ENCODE measurements around the gene TRIM31. TPM values are rescaled to one million over a fixed set of nuclear protein-coding genes. Genes with fewer than 3 reads are reported as not detected.
"Not testable (repeated sequence)": the region's sequence is repeated elsewhere in the genome, so short reads cannot be mapped to it uniquely, and the experiment has no call there.

TRIM31 gene
- total RNA-seq, 1 donor from 2014 or later, result not detected

DNA sequence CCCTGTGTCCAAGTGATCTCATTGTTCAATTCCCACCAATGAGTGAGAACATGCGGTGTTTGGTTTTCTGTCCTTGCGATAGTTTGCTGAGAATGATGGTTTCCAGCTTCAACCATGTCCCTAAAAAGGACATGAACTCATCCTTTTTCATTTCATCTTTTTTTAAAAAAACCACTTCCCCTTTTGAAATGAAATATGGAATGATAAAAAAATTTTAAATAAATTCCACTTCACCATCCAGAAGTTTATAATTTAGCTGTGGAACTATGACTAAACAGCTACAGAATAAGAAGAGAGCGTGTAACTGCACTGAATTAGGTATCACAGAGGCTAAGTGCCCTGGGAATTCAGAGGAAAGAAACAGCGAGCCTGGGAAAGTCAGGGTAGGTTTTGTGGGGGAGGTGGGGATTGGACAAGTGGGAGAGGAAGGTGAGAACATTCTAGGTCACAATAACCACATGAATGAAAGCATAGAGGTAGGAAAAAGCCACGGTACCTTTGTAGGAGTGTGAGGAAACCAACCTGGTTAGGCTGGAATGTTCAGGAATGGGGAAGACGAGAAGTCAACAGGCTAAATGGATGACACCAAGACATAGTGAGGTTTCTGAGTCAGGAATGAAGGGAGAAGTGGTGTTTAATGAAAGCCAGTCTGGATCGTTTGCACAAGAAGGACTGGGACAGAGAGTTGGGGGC, 37.1 kb upstream of the TRIM31 start:
- H3K9ac ChIP-seq (ENCODE audit: low read depth in 1 of 3, low read length in 3 of 3), result no peak overlapping the region
- H3K27me3 ChIP-seq (ENCODE audit: control insufficient read depth in 3 of 3, insufficient read depth in 3 of 3, low read length in 3 of 3), result peaks cover 5 to 32% (median 25%) of the 10 kb centered on the region in 3 donors
- no peak overlapping the region for H3K4me3 ChIP-seq (ENCODE audit: low read length in 3 of 3)

GRCh38 chr6:30149234-30149633, 36.3 kb upstream of the TRIM31 start:
- no peak overlapping the region for H3K9ac ChIP-seq (ENCODE audit: low read depth in 1 of 3, low read length in 3 of 3)
- H3K27ac ChIP-seq (ENCODE audit: low read depth, low read length), result no peak overlapping the region
- H3K36me3 ChIP-seq (ENCODE audit: control insufficient read depth in 3 of 3, insufficient read depth in 3 of 3, low read length in 3 of 3), result no peaks in the 10 kb centered on the region
- H3K4me1 ChIP-seq (ENCODE audit: control insufficient read depth in 3 of 3, insufficient read depth in 3 of 3, low read length in 3 of 3), result no peaks in the 10 kb centered on the region
- H3K9me3 ChIP-seq (ENCODE audit: control insufficient read depth in 3 of 3, low read length in 3 of 3), result no peaks in the 10 kb centered on the region
- H3K27me3 ChIP-seq (ENCODE audit: control insufficient read depth in 3 of 3, insufficient read depth in 3 of 3, low read length in 3 of 3), result peaks cover 7 to 29% (median 28%) of the 10 kb centered on the region in 3 donors
- no peak overlapping the region for H3K4me3 ChIP-seq (ENCODE audit: low read length in 3 of 3)

More for the DNA sequence above, 37.1 kb upstream of the TRIM31 start:
- H3K27ac ChIP-seq (ENCODE audit: low read depth, low read length), result no peak overlapping the region
- peaks cover 0 to 3% (median 0%) of the 10 kb centered on the region in 3 donors for H3K4me1 ChIP-seq (ENCODE audit: control insufficient read depth in 3 of 3, insufficient read depth in 3 of 3, low read length in 3 of 3)
- H3K36me3 ChIP-seq (ENCODE audit: control insufficient read depth in 3 of 3, insufficient read depth in 3 of 3, low read length in 3 of 3), result no peaks in the 10 kb centered on the region
- no peaks in the 10 kb centered on the region for H3K9me3 ChIP-seq (ENCODE audit: control insufficient read depth in 3 of 3, low read length in 3 of 3)

DNA sequence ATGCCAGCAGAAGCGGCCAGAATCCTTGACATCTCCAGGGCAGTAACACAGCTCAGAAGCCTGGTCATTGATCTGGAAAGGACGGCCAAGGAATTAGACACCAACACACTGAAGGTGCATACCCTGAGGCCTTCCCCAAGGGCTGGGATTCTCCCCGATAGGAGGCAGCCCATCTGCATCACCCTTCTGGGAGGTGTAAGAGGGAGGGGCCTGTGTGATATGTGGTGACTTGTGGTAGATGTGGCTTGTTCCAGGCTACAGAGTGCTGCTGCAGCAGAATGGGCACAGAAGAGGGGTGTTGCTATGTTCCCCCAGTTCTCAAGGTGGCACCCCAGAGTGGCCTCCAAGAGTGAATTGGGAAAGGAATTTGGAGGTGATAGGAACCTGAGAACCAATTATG, 34.2 kb upstream of the TRIM31 start:
- H3K4me3 ChIP-seq (ENCODE audit: low read length in 3 of 3), result no peak overlapping the region
- no peaks in the 10 kb centered on the region for H3K9me3 ChIP-seq (ENCODE audit: control insufficient read depth in 3 of 3, low read length in 3 of 3)
- H3K9ac ChIP-seq (ENCODE audit: low read depth in 1 of 3, low read length in 3 of 3), result no peak overlapping the region
- H3K36me3 ChIP-seq (ENCODE audit: control insufficient read depth in 3 of 3, insufficient read depth in 3 of 3, low read length in 3 of 3), result no peaks in the 10 kb centered on the region
- H3K27ac ChIP-seq (ENCODE audit: low read depth, low read length), result no peak overlapping the region
- peaks cover 13 to 28% (median 27%) of the 10 kb centered on the region in 3 donors for H3K27me3 ChIP-seq (ENCODE audit: control insufficient read depth in 3 of 3, insufficient read depth in 3 of 3, low read length in 3 of 3)
- H3K4me1 ChIP-seq (ENCODE audit: control insufficient read depth in 3 of 3, insufficient read depth in 3 of 3, low read length in 3 of 3), result no peaks in the 10 kb centered on the region

- no peak overlapping the region for H3K9ac ChIP-seq (ENCODE audit: low read depth in 1 of 3, low read length in 3 of 3)
These were observed 32.9 kb upstream of the TRIM31 start for GRCh38 chr6:30145818-30146217.

DNA sequence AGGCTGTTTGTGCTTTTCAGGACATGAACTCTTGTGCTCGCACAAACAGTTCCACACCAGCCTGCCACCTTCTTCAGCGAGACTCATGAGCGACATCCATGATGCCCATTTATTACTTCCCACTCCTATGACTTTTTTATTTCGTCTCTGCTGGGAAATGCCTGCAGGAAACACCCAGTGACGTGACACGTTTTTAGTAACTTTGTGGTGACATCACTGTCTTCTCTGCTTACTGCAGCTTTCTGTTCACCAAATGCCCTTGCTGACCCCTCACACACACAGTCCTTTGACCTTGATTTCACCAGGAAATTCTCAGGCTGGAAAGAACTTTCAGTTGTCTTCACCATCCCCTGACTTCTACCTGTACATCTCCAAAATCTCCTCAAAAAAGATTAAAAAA, 31.9 kb upstream of the TRIM31 start:
- Histone ChIP-seq H3K36me3 (ENCODE audit: control insufficient read depth in 3 of 3, insufficient read depth in 3 of 3, low read length in 3 of 3) (no peaks in the 10 kb centered on the region), H3K4me3 (ENCODE audit: low read length in 3 of 3) (no peak overlapping the region), H3K9ac (ENCODE audit: low read depth in 1 of 3, low read length in 3 of 3) (no peak overlapping the region), H3K4me1 (ENCODE audit: control insufficient read depth in 3 of 3, insufficient read depth in 3 of 3, low read length in 3 of 3) (no peaks in the 10 kb centered on the region), H3K27ac (ENCODE audit: low read depth, low read length) (no peak overlapping the region), H3K27me3 (ENCODE audit: control insufficient read depth in 3 of 3, insufficient read depth in 3 of 3, low read length in 3 of 3) (peaks cover 13 to 28% (median 27%) of the 10 kb centered on the region in 3 donors), H3K9me3 (ENCODE audit: control insufficient read depth in 3 of 3, low read length in 3 of 3) (no peaks in the 10 kb centered on the region)

More at GRCh38 chr6:30145818-30146217, 32.9 kb upstream of the TRIM31 start:
- H3K27me3 ChIP-seq (ENCODE audit: control insufficient read depth in 3 of 3, insufficient read depth in 3 of 3, low read length in 3 of 3), result peaks cover 13 to 28% (median 27%) of the 10 kb centered on the region in 3 donors
- no peaks in the 10 kb centered on the region for H3K9me3 ChIP-seq (ENCODE audit: control insufficient read depth in 3 of 3, low read length in 3 of 3)
- no peaks in the 10 kb centered on the region for H3K4me1 ChIP-seq (ENCODE audit: control insufficient read depth in 3 of 3, insufficient read depth in 3 of 3, low read length in 3 of 3)
- H3K36me3 ChIP-seq (ENCODE audit: control insufficient read depth in 3 of 3, insufficient read depth in 3 of 3, low read length in 3 of 3), result no peaks in the 10 kb centered on the region
- no peak overlapping the region for H3K27ac ChIP-seq (ENCODE audit: low read depth, low read length)
- H3K4me3 ChIP-seq (ENCODE audit: low read length in 3 of 3), result no peak overlapping the region

- H3K36me3 ChIP-seq (ENCODE audit: control insufficient read depth in 3 of 3, insufficient read depth in 3 of 3, low read length in 3 of 3), result no peaks in the 10 kb centered on the region
- no peaks in the 10 kb centered on the region for H3K9me3 ChIP-seq (ENCODE audit: control insufficient read depth in 3 of 3, low read length in 3 of 3)
- no peak overlapping the region for H3K9ac ChIP-seq (ENCODE audit: low read depth in 1 of 3, low read length in 3 of 3)
- peaks cover 13 to 28% (median 27%) of the 10 kb centered on the region in 3 donors for H3K27me3 ChIP-seq (ENCODE audit: control insufficient read depth in 3 of 3, insufficient read depth in 3 of 3, low read length in 3 of 3)
- H3K4me3 ChIP-seq (ENCODE audit: low read length in 3 of 3), result no peak overlapping the region
- no peaks in the 10 kb centered on the region for H3K4me1 ChIP-seq (ENCODE audit: control insufficient read depth in 3 of 3, insufficient read depth in 3 of 3, low read length in 3 of 3)
- no peak overlapping the region for H3K27ac ChIP-seq (ENCODE audit: low read depth, low read length)
These were observed 30.9 kb upstream of the TRIM31 start for GRCh38 chr6:30143780-30144179.

- no peaks in the 10 kb centered on the region for H3K9me3 ChIP-seq (ENCODE audit: control insufficient read depth in 3 of 3, low read length in 3 of 3)
- no peaks in the 10 kb centered on the region for H3K4me1 ChIP-seq (ENCODE audit: control insufficient read depth in 3 of 3, insufficient read depth in 3 of 3, low read length in 3 of 3)
- H3K27me3 ChIP-seq (ENCODE audit: control insufficient read depth in 3 of 3, insufficient read depth in 3 of 3, low read length in 3 of 3), result peaks cover 8 to 28% (median 20%) of the 10 kb centered on the region in 3 donors
- H3K36me3 ChIP-seq (ENCODE audit: control insufficient read depth in 3 of 3, insufficient read depth in 3 of 3, low read length in 3 of 3), result no peaks in the 10 kb centered on the region
- H3K27ac ChIP-seq (ENCODE audit: low read depth, low read length), result no peak overlapping the region
- H3K9ac ChIP-seq (ENCODE audit: low read depth in 1 of 3, low read length in 3 of 3), result no peak overlapping the region
- no peak overlapping the region for H3K4me3 ChIP-seq (ENCODE audit: low read length in 3 of 3)
These were observed 29.8 kb upstream of the TRIM31 start for GRCh38 chr6:30142665-30143064.

DNA sequence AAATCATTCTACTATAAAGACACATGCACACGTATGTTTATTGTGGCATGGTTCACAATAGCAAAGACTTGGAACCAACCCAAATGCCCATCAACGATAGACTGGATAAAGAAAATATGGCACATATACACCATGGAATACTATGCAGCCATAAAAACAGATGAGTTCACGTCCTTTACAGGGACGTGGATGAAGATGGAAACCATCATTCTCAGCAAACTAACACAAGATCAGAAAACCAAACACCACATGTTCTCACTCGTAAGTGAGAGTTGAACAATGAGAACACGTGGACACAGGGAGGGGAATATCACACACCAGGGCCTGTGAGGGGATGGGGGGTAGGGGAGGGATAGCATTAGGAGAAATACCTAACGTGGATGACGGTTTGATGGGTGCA, 27.4 kb upstream of the TRIM31 start:
- H3K27ac ChIP-seq (ENCODE audit: low read depth, low read length); H3K4me1 ChIP-seq (ENCODE audit: control insufficient read depth in 3 of 3, insufficient read depth in 3 of 3, low read length in 3 of 3); H3K9me3 ChIP-seq (ENCODE audit: control insufficient read depth in 3 of 3, low read length in 3 of 3); H3K4me3 ChIP-seq (ENCODE audit: low read length in 3 of 3); H3K36me3 ChIP-seq (ENCODE audit: control insufficient read depth in 3 of 3, insufficient read depth in 3 of 3, low read length in 3 of 3); H3K9ac ChIP-seq (ENCODE audit: low read depth in 1 of 3, low read length in 3 of 3): not testable (repeated sequence)
- peaks cover 11 to 17% (median 13%) of the 10 kb centered on the region in 3 donors for H3K27me3 ChIP-seq (ENCODE audit: control insufficient read depth in 3 of 3, insufficient read depth in 3 of 3, low read length in 3 of 3)

DNA sequence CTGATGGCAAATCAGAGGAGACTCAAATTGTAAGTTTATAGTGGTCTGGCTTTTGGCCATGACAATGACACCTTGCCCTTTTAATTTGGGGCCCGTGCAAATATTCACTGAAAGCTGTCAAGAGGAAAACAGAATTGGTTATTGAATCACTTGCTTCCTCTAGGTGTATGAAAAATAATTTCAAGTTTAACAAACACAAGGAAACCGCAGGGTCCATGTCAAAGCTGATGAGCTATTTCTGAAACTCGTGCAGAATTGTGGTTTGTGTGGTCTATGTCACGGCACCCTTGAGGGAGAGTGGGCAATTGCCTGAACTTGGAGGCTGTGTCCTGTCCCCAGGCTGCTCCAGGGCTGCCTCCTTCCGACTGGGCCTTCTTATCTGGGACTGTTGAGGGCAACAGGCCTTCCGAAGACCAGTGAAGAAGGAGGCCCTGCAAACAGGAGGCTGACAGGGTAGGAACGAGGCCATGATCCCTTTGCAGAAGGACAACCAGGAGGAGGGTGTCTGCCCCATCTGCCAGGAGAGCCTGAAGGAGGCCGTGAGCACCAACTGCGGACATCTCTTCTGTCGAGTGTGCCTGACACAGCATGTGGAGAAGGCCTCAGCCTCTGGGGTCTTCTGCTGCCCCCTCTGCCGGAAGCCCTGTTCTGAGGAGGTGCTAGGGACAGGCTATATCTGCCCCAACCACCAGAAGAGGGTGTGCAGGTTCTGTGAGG, 23.8 kb upstream of the TRIM31 start:
- H3K27me3 ChIP-seq (ENCODE audit: control insufficient read depth in 3 of 3, insufficient read depth in 3 of 3, low read length in 3 of 3), result peaks cover 4 to 16% (median 12%) of the 10 kb centered on the region in 3 donors
- H3K27ac ChIP-seq (ENCODE audit: low read depth, low read length), result no peak overlapping the region
- H3K4me3 ChIP-seq (ENCODE audit: low read length in 3 of 3), result no peak overlapping the region
- H3K9me3 ChIP-seq (ENCODE audit: control insufficient read depth in 3 of 3, low read length in 3 of 3), result no peaks in the 10 kb centered on the region
- H3K4me1 ChIP-seq (ENCODE audit: control insufficient read depth in 3 of 3, insufficient read depth in 3 of 3, low read length in 3 of 3), result no peaks in the 10 kb centered on the region
- no peak overlapping the region for H3K9ac ChIP-seq (ENCODE audit: low read depth in 1 of 3, low read length in 3 of 3)
- no peaks in the 10 kb centered on the region for H3K36me3 ChIP-seq (ENCODE audit: control insufficient read depth in 3 of 3, insufficient read depth in 3 of 3, low read length in 3 of 3)

DNA sequence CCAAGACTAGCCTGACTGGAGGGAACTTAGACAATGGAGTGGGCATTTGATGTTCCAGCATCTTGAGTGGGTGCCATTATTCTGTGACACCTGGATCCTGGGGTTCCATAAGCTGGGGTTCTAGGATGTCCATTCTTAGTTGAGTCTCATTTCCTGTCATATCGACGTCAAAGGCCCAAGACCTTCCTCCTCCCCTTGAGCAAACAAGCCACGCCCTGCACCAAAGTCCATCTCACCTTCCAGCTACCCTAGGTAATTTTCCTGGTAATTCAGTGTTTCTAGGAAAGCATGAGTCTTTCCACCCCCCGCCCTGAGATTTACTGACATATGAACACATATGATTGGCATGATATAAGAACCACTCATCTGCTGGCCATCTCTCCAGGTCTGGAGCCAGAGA, 22.9 kb upstream of the TRIM31 start, which contains the start of gene TRIM40:
Gene TRIM40, plus strand, starts transcription at position 384 of the 400 bp plus-strand sequence. CDS start 897 bp downstream, outside the sequence.
- Histone ChIP-seq H3K9ac (ENCODE audit: low read depth in 1 of 3, low read length in 3 of 3) (no peak within 1 kb of the TSS), H3K36me3 (ENCODE audit: control insufficient read depth in 3 of 3, insufficient read depth in 3 of 3, low read length in 3 of 3) (no peaks in the 10 kb centered on the region), H3K9me3 (ENCODE audit: control insufficient read depth in 3 of 3, low read length in 3 of 3) (no peaks in the 10 kb centered on the region), H3K4me1 (ENCODE audit: control insufficient read depth in 3 of 3, insufficient read depth in 3 of 3, low read length in 3 of 3) (peaks cover 0 to 2% (median 2%) of the 10 kb centered on the region in 3 donors), H3K27ac (ENCODE audit: low read depth, low read length) (no peak within 1 kb of the TSS), H3K27me3 (ENCODE audit: control insufficient read depth in 3 of 3, insufficient read depth in 3 of 3, low read length in 3 of 3) (peaks cover 13 to 21% (median 13%) of the 10 kb centered on the region in 3 donors), H3K4me3 (ENCODE audit: low read length in 3 of 3) (no peak within 1 kb of the TSS)

All from skeletal muscle tissue (tissue), 4 donors.